Heart right ventricle (tissue), 16 donors: ENCODE data around the gene KIF26B. TPM values are rescaled to one million over a fixed set of nuclear protein-coding genes. Genes with fewer than 3 reads are reported as not detected.

Experiments
- ATAC-seq, 8 donors: fragments of 200-7000 bp; cut with Tn5 transposase; one replicate each; pipeline ENCODE4 v1.9.1; 2020; ENCODE audit warnings: mild to moderate bottlenecking in 8 of 8, moderate library complexity in 8 of 8, moderate number of reproducible peaks in 1 of 8
- DNase-seq, 2 donors: peaks; one replicate each; pipeline ENCODE4 v3.0.0-alpha.2; 2020
- H3K27ac ChIP-seq, 10 donors: fragments of 200-600 bp; sonication (generic) in 2 of 10; one replicate each; pipeline versions ENCODE4 v1.5.0 to v1.8.0; 2020 to 2022; ENCODE audit warnings: mild to moderate bottlenecking in 3 of 10
- H3K27me3 ChIP-seq, 7 donors: fragments of 200-600 bp; one replicate each; pipeline ENCODE4 v1.8.0; 2021 to 2022; ENCODE audit warnings: mild to moderate bottlenecking in 2 of 7
- H3K36me3 ChIP-seq, 9 donors: fragments of 200-600 bp; sonication (generic) in 1 of 9; one replicate each; pipeline versions ENCODE4 v1.5.0 to v1.8.0; 2020 to 2022; ENCODE audit warnings: mild to moderate bottlenecking in 2 of 9
- H3K4me1 ChIP-seq, 9 donors: fragments of 200-600 bp; sonication (generic) in 1 of 9; one replicate each; pipeline versions ENCODE4 v1.5.0 to v1.8.0; 2020 to 2022; ENCODE audit warnings: mild to moderate bottlenecking in 4 of 9
- H3K4me3 ChIP-seq, 10 donors: fragments of 200-600 bp; sonication (generic) in 2 of 10; one replicate each; pipeline versions ENCODE4 v1.5.0 to v1.8.0; 2020 to 2022; ENCODE audit warnings: mild to moderate bottlenecking in 7 of 10, moderate library complexity in 2 of 10
- H3K9me3 ChIP-seq, 11 donors: fragments of 200-600 bp in 10 of 11; sonication (generic) in 2 of 11; one replicate each; pipeline versions ENCODE4 v1.5.0 to v1.8.0; 2013 to 2022; ENCODE audit warnings: mild to moderate bottlenecking in 2 of 11, control low read depth in 1 of 11, moderate library complexity in 1 of 11
- CTCF ChIP-seq, 9 donors: fragments of 200-600 bp; sonication (generic) in 2 of 9; IDR thresholded peaks; one replicate each; pipeline versions ENCODE4 v1.5.0 to v1.8.0; 2021 to 2022; ENCODE audit warnings: antibody characterized with exemption in 9 of 9, mild to moderate bottlenecking in 5 of 9, moderate library complexity in 1 of 9
- WGBS, 2 donors: extraction: QIAGEN DNeasy Blood & Tissue Kit; methylation state at CpG; one replicate each; pipeline ENCODE4 v1.1.7; 2013; ENCODE audit warnings: inconsistent platforms in 1 of 2; 5-methylcytosine and 5-hydroxymethylcytosine counted together
- intact Hi-C, 10 donors: fragments of 100-400 bp; cut with DNase I; formaldehyde crosslinking; loops; one replicate each; pipeline versions ENCODE4 v1.11.1 to v1.14.2; 2022
- polyA plus RNA-seq, 2 donors: library from polyadenylated mRNA; stranded (reverse); fragments of 200-250 nt; gene quantifications; one replicate each; pipeline ENCODE4 v1.2.3, GENCODE V29; 2013
- total RNA-seq, 10 donors: library from RNA; stranded (reverse); fragmentation: NEBNext Ultra II Directional in 3 of 10; extraction: Animal tissue kit (Norgen Biotek cat#: 25700) in 3 of 10; gene quantifications; one replicate each; pipeline versions ENCODE4 v1.2.1 to v1.2.4, GENCODE V29; 2021 to 2023
- donor health status: Arrhythmogenic right ventricular cardiomyopathy.
- donor health status: ischemic (EF 13 %, LVEDD 7.1; RV severe dilation, severe dysfunction).
- donor health status: healthy with polysubstance abuse.
- donor health status: DM: no; HTN: yes; CAD: no.
- donor health status: DM: no; HTN: no; CAD: no.
- donor health status: ischemic (EF 25% LVEDD 6.9; RV normal size, moderate dysfunction).
- donor health status: ischemic (EF 25% LVEDD 5.7; RV mildly dilated, moderate dysfunction).
- donor health status: healthy.
- donor health status: DM: yes; HTN: yes; CAD: no.
- donor health status: Ischemic cardiomyopathy.
- donor health status: ischemic (EF 35%, LVEDD 5.7; RV mildly dilated, moderate dysfunction).
- donor health status: nonischemic (EF 11% LVEDD 7.7; RV severe dilation, severe dysfunction).
- donor health status: DM: yes; HTN: yes; CAD: no.
- donor health status: PGD.
- donor health status: ischemic (EF 29% LVEDD 5.4; RV normal size, mild dysfunction).
- donor health status: nonischemic (EF 23%, LVEDD 6.1; RV moderate dilation, normal function).

KIF26B gene
- total and polyA plus RNA-seq, 12 donors = 0.66 to 8.8 (median 2.8) TPM

DNA sequence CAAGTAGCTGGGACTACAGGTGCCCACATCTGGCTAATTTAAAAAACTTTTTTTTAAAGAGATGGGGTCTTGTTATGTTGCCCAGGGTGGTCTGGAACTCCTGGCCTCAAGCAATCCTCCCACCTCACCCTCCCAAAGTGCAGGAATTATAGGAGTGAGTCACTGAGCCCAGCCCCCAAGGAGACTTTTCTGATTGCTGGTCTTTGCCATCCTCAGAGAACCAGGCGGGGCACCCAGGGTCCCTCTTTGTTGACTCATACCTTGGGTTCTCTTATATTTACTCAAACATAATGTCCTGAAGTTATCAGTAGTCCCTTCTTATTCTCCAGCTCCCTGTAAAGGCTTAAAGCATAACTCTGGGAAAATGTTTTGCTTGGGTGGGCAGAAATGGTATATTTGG lies 51.1 kb downstream of the KIF26B start:
- Histone ChIP-seq H3K4me1 (no peaks in the 10 kb centered on the region), H3K4me3 (no peak overlapping the region), H3K27me3 (no peaks in the 10 kb centered on the region), H3K27ac (no peak overlapping the region), H3K36me3 (no peaks in the 10 kb centered on the region), H3K9me3 (peaks cover 0 to 35% (median 20%) of the 10 kb centered on the region in 11 donors)
- ATAC-seq (no peak), DNase-seq (no peak)
- WGBS, 2 donors = 97% methylated on average over 1 of the region's 1 CpG
- no peak for TF ChIP-seq CTCF (IDR thresholded peaks at IDR 0.05)
- intact Hi-C loops = loop anchor here in 1 of 10 donors (1.0 kb wide), 1 partner anchor 13 kb away; no protein-coding TSS in a partner anchor

- no peaks in the 10 kb centered on the region for H3K27me3 ChIP-seq
- no peaks in the 10 kb centered on the region for H3K36me3 ChIP-seq
- H3K9me3 ChIP-seq = peaks cover 0 to 35% (median 20%) of the 10 kb centered on the region in 11 donors
- H3K4me1 ChIP-seq = no peaks in the 10 kb centered on the region
- WGBS, 2 donors = 95 to 96% methylated on average over 11 of the region's 11 CpGs
- no peak overlapping the region for H3K27ac ChIP-seq
- TF ChIP-seq CTCF (IDR thresholded peaks at IDR 0.05) = no peak
- intact Hi-C loops = no loop called here
- no peak overlapping the region for H3K4me3 ChIP-seq
- DNase-seq (no peak), ATAC-seq (no peak)
Measured at GRCh38 chr1:245207056-245207638, 52.4 kb downstream of the KIF26B start.

DNA sequence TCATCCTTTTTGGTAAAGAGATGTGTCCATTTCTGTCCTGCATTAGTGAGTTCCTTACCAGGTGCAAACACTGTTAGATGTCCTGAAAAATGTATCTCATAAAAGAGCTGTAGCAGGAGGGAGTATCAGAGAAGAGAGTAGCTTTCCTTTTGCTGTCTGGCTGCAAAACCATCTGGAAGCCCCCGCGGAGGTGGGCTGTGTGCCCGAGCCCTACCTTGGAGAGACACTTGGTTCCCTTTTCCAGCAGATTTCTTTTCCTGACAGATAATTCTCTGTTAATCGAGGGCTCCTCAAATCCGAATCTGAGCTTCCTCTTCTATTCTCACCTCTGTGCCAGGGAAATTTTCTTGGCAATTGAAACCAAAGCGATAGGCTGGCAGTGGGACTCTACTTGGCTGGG lies 53.0 kb downstream of the KIF26B start:
- intact Hi-C loops = no loop called here
- no peak overlapping the region for H3K4me3 ChIP-seq
- no peak for TF ChIP-seq CTCF (IDR thresholded peaks at IDR 0.05)
- DNase-seq = no peak
- H3K9me3 ChIP-seq = peaks cover 0 to 35% (median 20%) of the 10 kb centered on the region in 11 donors
- WGBS, 2 donors = 96 to 97% methylated on average over 6 of the region's 6 CpGs
- no peak for ATAC-seq
- no peaks in the 10 kb centered on the region for H3K27me3 ChIP-seq
- no peaks in the 10 kb centered on the region for H3K4me1 ChIP-seq
- no peaks in the 10 kb centered on the region for H3K36me3 ChIP-seq
- no peak overlapping the region for H3K27ac ChIP-seq

DNA sequence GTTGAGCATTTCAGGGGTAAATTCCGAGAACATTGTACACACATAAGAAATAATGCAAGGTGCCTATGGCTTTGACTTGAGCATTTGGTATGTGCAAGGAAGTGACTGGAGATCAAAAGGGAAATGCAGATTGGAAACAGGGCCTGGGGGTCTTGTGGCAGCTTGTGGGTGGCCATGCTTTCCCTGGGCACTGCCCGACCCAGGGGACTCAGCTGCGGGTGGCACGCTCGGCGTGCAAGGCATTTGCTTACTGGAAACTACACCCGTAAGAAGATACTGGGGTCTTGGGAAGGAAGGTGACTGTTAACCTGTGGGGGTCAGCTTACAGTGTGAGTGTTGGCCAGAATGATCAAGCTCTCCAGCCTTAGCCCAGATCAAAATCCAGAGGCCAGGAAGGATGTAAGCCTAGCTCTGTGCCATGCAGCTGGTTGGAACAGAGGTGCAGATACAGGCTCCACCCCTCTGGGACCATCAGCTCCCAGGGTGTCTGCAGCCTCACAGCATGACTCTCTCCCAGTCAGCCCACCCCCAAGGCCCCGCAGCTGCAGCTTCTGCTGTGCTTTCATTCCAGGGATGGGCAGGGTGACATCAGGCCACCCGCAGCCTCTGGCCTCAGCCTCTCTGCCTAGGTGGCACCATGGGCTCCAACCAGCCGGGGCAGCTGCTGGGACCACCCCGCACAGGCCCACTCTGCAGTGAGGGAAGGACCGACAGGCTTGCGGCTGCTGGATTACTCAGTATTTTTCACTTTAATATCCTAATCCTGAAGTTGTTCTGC lies 55.1 kb downstream of the KIF26B start:
- Histone ChIP-seq H3K36me3 (no peaks in the 10 kb centered on the region), H3K27me3 (peaks cover 0 to 4% (median 0%) of the 10 kb centered on the region in 7 donors), H3K4me1 (no peaks in the 10 kb centered on the region), H3K9me3 (peaks cover 0 to 35% (median 20%) of the 10 kb centered on the region in 11 donors), H3K4me3 (no peak overlapping the region), H3K27ac (no peak overlapping the region)
- ATAC-seq (no peak), DNase-seq (no peak)
- intact Hi-C loops = no loop called here
- 92 to 94% methylated on average over 13 of the region's 13 CpGs for WGBS, 2 donors
- TF ChIP-seq CTCF (IDR thresholded peaks at IDR 0.05) = no peak
